Measurements from ENCODE around the gene ARSA.

DNA sequence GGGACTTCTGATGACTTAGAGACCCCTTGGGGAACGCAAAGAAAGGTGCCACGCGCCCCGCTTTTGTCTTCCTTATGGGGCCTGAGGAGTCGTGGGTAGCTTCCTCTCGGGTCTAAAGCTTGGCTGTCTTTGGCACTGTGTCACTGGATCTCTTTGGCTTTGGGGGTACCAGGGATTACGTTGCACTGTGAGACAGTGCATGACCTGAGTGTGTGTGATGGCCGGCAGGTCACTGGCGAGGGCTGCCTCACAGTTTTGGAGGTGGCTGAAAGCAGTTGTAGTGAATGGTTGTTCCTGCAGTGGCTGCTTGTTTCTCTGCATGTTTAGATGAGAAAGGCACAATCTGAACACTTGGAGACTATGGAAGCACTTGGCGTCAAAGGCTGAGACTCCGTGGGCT is 5.8 kb upstream of the ARSA start:
- TF ChIP-seq, protein P1, sequence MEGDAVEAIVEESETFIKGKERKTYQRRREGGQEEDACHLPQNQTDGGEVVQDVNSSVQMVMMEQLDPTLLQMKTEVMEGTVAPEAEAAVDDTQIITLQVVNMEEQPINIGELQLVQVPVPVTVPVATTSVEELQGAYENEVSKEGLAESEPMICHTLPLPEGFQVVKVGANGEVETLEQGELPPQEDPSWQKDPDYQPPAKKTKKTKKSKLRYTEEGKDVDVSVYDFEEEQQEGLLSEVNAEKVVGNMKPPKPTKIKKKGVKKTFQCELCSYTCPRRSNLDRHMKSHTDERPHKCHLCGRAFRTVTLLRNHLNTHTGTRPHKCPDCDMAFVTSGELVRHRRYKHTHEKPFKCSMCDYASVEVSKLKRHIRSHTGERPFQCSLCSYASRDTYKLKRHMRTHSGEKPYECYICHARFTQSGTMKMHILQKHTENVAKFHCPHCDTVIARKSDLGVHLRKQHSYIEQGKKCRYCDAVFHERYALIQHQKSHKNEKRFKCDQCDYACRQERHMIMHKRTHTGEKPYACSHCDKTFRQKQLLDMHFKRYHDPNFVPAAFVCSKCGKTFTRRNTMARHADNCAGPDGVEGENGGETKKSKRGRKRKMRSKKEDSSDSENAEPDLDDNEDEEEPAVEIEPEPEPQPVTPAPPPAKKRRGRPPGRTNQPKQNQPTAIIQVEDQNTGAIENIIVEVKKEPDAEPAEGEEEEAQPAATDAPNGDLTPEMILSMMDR (IDR thresholded peaks at IDR 0.05), result no peak
- no peak for TF ChIP-seq POLR2AphosphoS5 (IDR thresholded peaks at IDR 0.05)

All from transverse colon (tissue), 4 donors.